Cardiac muscle cell (in vitro differentiated cells and primary cell): ENCODE measurements around the gene RARRES2. TPM values are rescaled to one million over a fixed set of nuclear protein-coding genes. Genes with fewer than 3 reads are reported as not detected.

ENCODE experiments used
- DNase-seq, 2 donors: peaks; one replicate each; pipeline versions ENCODE4 v3.0.0 to v3.0.0-alpha.2; 2010 to 2017; ENCODE audit warnings: low read depth in 1 of 2, low spot score in 1 of 2
- H3K27ac ChIP-seq: fragments of 200-600 bp; sonication (generic); 2 replicates; pipeline ENCODE4 v1.5.1; 2016
- H3K27me3 ChIP-seq: fragments of 200-600 bp; sonication (generic); 2 replicates; pipeline ENCODE4 v1.6.0; 2016; ENCODE audit warnings: control low read depth
- H3K36me3 ChIP-seq: fragments of 200-600 bp; sonication (generic); 2 replicates; pipeline ENCODE4 v1.5.1; 2016; ENCODE audit warnings: control low read depth
- H3K4me1 ChIP-seq: fragments of 200-600 bp; sonication (generic); 2 replicates; pipeline ENCODE4 v1.8.1; 2017; ENCODE audit warnings: low read depth, mild to moderate bottlenecking, mixed run types
- H3K4me3 ChIP-seq: fragments of 200-600 bp; sonication (generic); 2 replicates; pipeline ENCODE4 v1.5.1; 2016; ENCODE audit warnings: mild to moderate bottlenecking
- H3K9me3 ChIP-seq: fragments of 200-600 bp; sonication (generic); 2 replicates; pipeline ENCODE4 v1.5.1; 2017; ENCODE audit warnings: low read depth, mild to moderate bottlenecking, control low read depth
- polyA plus RNA-seq: library from polyadenylated mRNA; unstranded; fragments of >200 nt; fragmentation: Nextera tagmentation; extraction: Ambion mirVana; gene quantifications from 2 replicates; pipeline ENCODE4 v1.2.1, GENCODE V29; 2016
- total RNA-seq: library from RNA; depleted of rRNA; stranded (reverse); fragments of >200 nt; gene quantifications from 2 replicates; pipeline ENCODE4 v1.2.3, GENCODE V29; 2016
- TF ChIP-seq, protein P1 (sequence below): IDR thresholded peaks from 2 replicates; pipeline ENCODE4 v1.5.1; 2012; ENCODE audit warnings: low read depth, mild to moderate bottlenecking, low read length

The RARRES2 gene
- total and polyA plus RNA-seq, 2 experiments from 2014 or later, result 5.5 to 8.3 TPM

DNA sequence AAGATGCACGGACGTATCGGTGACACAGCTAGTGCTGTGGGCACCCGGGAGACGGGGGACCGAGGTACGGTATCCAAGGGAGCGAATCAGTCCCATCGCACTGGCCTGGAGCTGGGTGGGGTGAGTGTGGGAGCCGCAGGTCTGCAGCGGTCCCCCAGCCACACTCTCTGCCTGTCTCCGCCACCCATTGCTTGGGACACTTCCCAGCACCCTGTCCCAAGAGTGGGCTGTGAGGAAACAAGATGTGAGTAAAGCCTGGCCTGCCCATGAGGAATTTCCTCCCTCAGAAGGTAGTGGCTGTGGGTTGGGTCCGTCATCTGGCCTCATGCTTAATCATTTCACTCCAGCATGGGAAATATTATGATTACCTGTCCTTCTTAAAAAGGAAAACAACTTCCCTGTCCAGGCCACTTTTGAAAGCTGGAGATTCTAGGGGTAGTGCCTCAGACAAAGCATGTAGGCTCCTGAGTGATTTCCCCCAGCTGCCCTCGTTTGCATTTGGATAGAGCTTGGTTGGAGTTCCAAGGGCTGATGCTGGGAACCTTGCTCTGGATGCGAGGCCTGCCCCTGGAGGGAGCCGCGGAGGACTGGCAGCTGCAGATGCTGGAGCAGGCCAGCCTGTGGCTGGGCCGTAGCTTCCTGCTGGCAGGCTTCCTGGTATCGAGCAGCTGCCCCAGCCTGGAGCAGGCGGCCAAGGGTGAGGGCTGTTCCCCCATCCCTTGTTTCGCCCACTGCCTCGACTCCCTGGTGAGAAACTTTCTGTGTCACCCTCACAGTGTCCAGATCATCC, 11.9 kb downstream of the RARRES2 start:
- no peak for DNase-seq
- H3K36me3 ChIP-seq, result no peaks in the 10 kb centered on the region
- TF ChIP-seq, protein P1, sequence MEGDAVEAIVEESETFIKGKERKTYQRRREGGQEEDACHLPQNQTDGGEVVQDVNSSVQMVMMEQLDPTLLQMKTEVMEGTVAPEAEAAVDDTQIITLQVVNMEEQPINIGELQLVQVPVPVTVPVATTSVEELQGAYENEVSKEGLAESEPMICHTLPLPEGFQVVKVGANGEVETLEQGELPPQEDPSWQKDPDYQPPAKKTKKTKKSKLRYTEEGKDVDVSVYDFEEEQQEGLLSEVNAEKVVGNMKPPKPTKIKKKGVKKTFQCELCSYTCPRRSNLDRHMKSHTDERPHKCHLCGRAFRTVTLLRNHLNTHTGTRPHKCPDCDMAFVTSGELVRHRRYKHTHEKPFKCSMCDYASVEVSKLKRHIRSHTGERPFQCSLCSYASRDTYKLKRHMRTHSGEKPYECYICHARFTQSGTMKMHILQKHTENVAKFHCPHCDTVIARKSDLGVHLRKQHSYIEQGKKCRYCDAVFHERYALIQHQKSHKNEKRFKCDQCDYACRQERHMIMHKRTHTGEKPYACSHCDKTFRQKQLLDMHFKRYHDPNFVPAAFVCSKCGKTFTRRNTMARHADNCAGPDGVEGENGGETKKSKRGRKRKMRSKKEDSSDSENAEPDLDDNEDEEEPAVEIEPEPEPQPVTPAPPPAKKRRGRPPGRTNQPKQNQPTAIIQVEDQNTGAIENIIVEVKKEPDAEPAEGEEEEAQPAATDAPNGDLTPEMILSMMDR, result no peak
- H3K4me3 ChIP-seq, result no peak overlapping the region
- no peaks in the 10 kb centered on the region for H3K9me3 ChIP-seq
- no peaks in the 10 kb centered on the region for H3K27me3 ChIP-seq
- no peaks in the 10 kb centered on the region for H3K4me1 ChIP-seq
- H3K27ac ChIP-seq, result no peak overlapping the region

DNA sequence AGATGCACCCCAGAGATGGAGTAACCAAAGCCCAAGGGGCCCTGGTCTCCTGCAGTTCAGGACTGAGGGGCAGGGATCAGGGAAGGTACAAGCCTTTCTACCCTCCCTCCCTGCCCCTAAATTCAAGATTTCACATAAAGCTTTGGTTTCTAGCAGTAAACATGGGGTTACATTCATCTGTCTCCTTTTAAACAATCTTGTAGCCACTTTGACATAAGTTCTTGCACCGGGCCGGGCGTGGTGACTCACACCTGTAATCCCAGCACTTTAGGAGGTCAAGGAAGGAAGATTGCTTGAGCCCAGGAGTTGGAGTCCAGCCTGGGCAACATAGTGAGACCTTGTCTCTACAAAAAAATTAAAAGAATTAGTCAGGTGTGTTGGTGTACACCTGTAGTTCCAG, 14.1 kb downstream of the RARRES2 start:
- Histone ChIP-seq H3K4me1 (no peaks in the 10 kb centered on the region), H3K27me3 (no peaks in the 10 kb centered on the region), H3K27ac (no peak overlapping the region), H3K36me3 (no peaks in the 10 kb centered on the region), H3K4me3 (no peak overlapping the region), H3K9me3 (no peaks in the 10 kb centered on the region)
- TF ChIP-seq, protein P1, result no peak
- no peak for DNase-seq

GRCh38 chr7:150326657-150327268, 14.7 kb downstream of the RARRES2 start:
- no peak overlapping the region for H3K27ac ChIP-seq
- H3K4me1 ChIP-seq, result no peaks in the 10 kb centered on the region
- H3K9me3 ChIP-seq, result no peaks in the 10 kb centered on the region
- no peak for DNase-seq
- H3K4me3 ChIP-seq, result no peak overlapping the region
- H3K27me3 ChIP-seq, result no peaks in the 10 kb centered on the region
- TF ChIP-seq, protein P1, result no peak
- H3K36me3 ChIP-seq, result no peaks in the 10 kb centered on the region

DNA sequence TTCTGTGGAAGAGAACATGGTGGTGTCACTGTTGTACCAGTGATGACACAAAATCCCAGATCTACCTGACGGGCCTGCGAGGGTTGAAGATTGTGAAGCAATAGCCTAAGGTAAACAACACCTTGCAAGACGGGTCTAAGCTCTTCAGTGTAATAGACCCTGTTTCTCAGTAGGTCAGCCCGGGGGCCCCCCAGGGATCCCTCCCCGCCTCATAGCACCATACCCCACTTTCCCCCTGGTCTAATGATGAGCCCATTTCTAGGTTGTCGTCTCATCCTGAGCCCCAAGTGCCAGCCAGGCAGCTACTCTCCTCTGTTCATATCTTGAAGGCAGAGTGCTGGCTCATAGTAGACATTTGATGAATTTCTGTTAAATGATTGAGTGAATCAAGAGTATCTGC, 15.5 kb downstream of the RARRES2 start:
- DNase-seq, result no peak
- Histone ChIP-seq H3K36me3 (no peaks in the 10 kb centered on the region), H3K4me3 (no peak overlapping the region), H3K27ac (no peak overlapping the region), H3K27me3 (no peaks in the 10 kb centered on the region), H3K9me3 (no peaks in the 10 kb centered on the region), H3K4me1 (no peaks in the 10 kb centered on the region)
- TF ChIP-seq, protein P1, result no peak

DNA sequence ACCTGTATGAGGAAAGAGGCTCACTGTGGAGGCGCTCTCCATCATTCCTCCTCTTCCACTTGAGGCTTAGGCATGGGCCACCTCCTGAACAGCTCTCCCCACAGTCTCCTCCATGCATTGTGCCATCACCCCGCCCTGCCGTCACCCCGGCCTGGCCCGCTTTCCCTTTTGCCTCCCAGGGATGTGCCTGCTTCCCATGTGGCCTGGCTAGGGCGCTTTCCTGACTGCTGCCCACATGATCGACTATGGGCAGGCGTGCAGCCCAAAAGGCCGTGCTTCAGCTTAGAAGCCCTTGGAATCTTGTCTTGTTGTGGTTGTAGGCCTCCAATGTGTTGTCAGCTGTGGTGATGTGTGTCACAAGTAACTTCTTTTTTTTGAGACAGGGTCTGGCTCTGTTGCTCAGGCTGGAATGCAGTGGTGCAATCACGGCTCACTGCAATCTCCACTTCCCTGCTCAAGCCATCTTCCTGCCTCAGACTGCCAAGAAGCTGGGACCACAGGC, 16.3 kb downstream of the RARRES2 start:
- Histone ChIP-seq H3K27me3 (no peaks in the 10 kb centered on the region), H3K4me1 (no peaks in the 10 kb centered on the region), H3K27ac (no peak overlapping the region), H3K4me3 (no peak overlapping the region), H3K9me3 (no peaks in the 10 kb centered on the region), H3K36me3 (no peaks in the 10 kb centered on the region)
- TF ChIP-seq, protein P1, result no peak
- DNase-seq, result peak in 1 of 2 donors; percentile 95
